ENCODE results near the gene IL1R2.

IL1R2 gene

GRCh38 chr2:102020596-102021170, 28.9 kb downstream of the IL1R2 start:
- TF ChIP-seq CTCF (IDR thresholded peaks at IDR 0.05; ENCODE audit: low read depth, low read length), result peak; percentile 92
- H3K4me3 ChIP-seq (ENCODE audit: low read depth, low read length), result no peak overlapping the region

GRCh38 chr2:102021779-102022178, 30.0 kb downstream of the IL1R2 start:
- no peak for TF ChIP-seq CTCF (IDR thresholded peaks at IDR 0.05; ENCODE audit: low read depth, low read length)
- no peak overlapping the region for H3K4me3 ChIP-seq (ENCODE audit: low read depth, low read length)

- H3K4me3 ChIP-seq (ENCODE audit: low read depth, low read length), result no peak overlapping the region
- no peak for TF ChIP-seq CTCF (IDR thresholded peaks at IDR 0.05; ENCODE audit: low read depth, low read length)
These were observed 31.3 kb downstream of the IL1R2 start for GRCh38 chr2:102022884-102023539.

GRCh38 chr2:102024410-102024809, 32.6 kb downstream of the IL1R2 start:
- TF ChIP-seq CTCF (IDR thresholded peaks at IDR 0.05; ENCODE audit: low read depth, low read length), result no peak
- no peak overlapping the region for H3K4me3 ChIP-seq (ENCODE audit: low read depth, low read length)

GRCh38 chr2:102025016-102025501, 33.3 kb downstream of the IL1R2 start:
- no peak for TF ChIP-seq CTCF (IDR thresholded peaks at IDR 0.05; ENCODE audit: low read depth, low read length)
- no peak overlapping the region for H3K4me3 ChIP-seq (ENCODE audit: low read depth, low read length)

GRCh38 chr2:102025583-102026267, 34.0 kb downstream of the IL1R2 start:
- no peak for TF ChIP-seq CTCF (IDR thresholded peaks at IDR 0.05; ENCODE audit: low read depth, low read length)
- H3K4me3 ChIP-seq (ENCODE audit: low read depth, low read length), result no peak overlapping the region

All from WI38 (cell line).